Erythroblast (primary cell): ENCODE measurements around the gene STK17A.
A peak's percentile ranks its signal among the peaks of the same experiment; 100 is the strongest.

Experiments used
- DNase-seq, 2 experiments: peaks; one replicate each; lab custom pipeline; 2025; lab: John Stamatoyannopoulos, UW
- GATA1 ChIP-seq: IDR thresholded peaks from 2 replicates; pipeline ENCODE4 v1.6.1; 2011; ENCODE audit warnings: low read depth, mild to moderate bottlenecking, control low read depth, low read length, moderate library complexity
- POLR2A ChIP-seq: IDR thresholded peaks from 2 replicates; pipeline ENCODE4 v1.6.1; 2011; ENCODE audit warnings: mild to moderate bottlenecking, low read length

The STK17A gene

GRCh38 chr7:43642897-43643630 is 60.2 kb downstream of the STK17A start:
- no peak for TF ChIP-seq POLR2A
- no peak for TF ChIP-seq GATA1
- DNase-seq, result no peak

DNA sequence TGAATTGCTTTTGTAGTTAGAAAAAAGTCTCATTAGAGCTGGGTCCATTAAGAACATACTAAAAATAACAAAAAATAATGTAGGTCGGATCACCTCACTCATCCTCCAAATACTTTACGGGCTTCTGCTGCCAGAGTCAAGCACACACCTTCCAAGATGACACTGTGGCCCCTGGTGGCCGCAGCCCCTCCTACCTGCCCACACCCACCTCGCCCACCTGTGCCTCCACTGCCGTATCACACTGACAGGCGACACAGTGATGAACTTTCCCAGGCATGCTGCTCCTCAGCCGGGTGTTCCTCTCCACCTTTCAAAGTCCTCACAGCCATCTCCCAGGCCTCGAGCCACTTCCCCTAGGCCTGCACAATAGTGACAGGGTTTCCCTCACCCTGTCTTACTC is 60.9 kb downstream of the STK17A start:
- TF ChIP-seq POLR2A (no peak), GATA1 (no peak)
- DNase-seq, result no peak

DNA sequence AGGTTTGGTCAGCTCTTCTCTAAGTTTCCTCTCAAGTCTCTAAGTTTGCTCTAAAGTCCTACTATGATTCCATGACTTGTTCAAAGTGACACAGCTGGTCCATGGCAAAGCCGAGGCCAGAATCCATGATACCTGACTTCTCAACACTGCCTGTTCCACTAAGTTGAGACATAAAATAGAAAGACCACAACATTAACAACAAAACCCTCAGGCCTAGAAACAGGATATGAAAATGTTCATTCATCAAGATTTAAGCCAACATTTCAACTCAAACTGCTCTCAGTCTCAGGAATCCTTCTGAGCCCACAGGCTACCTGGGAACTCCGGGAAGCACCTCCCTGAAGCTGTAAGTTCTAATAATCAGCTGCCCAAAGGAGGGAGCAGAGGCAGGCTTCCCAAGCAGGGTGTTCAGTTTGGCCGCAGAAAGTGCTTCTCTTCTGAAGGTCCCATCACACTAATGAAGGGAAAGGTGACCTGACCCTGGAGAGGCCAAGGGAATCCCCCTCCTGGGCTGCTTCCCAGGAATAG is 62.9 kb downstream of the STK17A start:
- TF ChIP-seq POLR2A, result no peak
- no peak for TF ChIP-seq GATA1

GRCh38 chr7:43646603-43647338 is 63.9 kb downstream of the STK17A start:
- TF ChIP-seq GATA1 (no peak), POLR2A (no peak)
- DNase-seq, result no peak

More for the DNA sequence above, 62.9 kb downstream of the STK17A start:
- DNase-seq, result no peak

DNA sequence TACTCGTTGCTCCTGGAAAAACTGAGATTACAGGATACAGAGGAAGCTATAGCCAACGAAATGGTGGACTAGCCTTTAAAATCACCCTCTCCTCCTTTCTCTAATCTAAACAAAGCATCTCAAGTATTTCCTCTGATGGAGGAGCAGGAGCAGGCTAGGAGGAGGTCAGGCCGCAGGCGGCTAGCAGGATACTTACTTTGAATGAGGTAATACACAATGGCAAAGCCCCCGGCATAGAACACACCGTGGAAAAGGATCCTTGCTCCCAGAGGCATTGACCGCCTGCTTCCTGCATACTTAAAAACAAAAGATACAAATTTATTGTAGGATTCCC is 64.4 kb downstream of the STK17A start:
- TF ChIP-seq POLR2A (no peak), GATA1 (no peak)
- no peak for DNase-seq

GRCh38 chr7:43647673-43648472 is 65.0 kb downstream of the STK17A start:
- peak in 1 of 2 experiments; percentile 57 for DNase-seq
- TF ChIP-seq GATA1 (no peak), POLR2A (no peak)

DNA sequence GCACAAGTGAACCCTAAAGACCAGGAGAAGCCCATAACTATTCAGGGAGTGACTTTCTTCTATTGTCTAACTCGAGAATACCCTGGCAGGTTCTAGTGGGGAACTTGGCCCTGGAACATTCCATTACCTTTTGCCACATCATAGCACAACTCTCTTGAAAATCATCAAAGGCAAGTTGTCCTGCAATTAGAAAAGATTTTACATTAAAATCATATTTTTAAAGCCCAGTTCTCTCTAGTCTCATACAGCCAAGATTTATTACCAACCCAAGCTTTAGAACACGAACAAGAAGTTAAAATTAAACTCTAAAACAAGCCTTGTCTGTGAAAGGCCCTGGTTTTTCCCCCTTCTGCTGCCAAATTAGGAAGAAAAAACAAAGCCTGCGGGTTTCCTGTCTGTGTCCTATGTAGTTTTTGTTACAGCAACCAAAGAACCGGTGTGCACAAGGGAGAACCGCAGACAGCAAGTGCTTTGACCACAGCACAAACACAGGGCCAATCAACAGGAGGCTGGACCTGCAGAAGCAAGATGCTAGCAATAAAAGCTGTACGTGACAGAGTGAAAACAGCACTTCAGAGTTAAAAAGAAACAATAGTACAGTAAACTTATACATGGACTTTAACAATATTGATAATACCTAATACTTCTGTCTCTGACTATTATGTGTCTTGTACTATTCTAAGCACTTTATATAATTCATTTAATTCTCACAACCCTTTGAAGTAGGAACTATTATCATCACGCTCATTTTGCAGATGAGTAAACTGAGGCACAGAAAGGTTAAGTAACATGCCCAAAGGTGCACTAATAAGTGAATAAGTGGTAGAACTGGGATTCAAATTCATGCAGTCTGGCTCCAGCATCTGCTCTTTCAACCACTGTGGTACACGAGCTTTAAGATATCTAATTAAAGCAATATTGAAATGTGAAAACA is 65.8 kb downstream of the STK17A start:
- TF ChIP-seq GATA1 (no peak), POLR2A (no peak)
- no peak for DNase-seq

DNA sequence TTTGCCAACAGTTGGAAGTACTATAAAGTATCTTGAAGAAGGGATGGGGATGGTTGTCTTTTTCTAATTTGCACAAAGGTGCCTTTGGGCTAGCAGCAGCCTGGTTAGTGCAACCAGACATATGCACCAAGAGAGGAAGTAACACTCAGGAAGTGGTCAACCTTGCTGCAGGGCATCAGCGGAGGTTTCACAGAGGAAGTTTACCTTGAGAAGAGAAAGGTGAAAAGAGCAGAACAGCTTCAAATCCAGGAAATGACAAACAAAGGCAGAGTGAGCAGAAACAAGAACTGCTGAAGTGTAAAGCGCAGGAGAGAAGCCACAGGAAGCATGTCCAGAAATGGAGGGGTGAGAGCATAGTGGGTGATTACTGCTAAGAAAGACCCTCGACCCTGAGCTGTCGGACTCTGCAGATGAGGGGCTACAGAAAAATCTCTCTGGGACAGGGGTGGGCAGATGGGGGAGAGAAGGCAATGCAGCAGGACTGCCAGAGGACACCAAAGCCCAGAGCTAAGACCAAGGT is 66.9 kb downstream of the STK17A start:
- TF ChIP-seq POLR2A (no peak), GATA1 (no peak)
- no peak for DNase-seq

DNA sequence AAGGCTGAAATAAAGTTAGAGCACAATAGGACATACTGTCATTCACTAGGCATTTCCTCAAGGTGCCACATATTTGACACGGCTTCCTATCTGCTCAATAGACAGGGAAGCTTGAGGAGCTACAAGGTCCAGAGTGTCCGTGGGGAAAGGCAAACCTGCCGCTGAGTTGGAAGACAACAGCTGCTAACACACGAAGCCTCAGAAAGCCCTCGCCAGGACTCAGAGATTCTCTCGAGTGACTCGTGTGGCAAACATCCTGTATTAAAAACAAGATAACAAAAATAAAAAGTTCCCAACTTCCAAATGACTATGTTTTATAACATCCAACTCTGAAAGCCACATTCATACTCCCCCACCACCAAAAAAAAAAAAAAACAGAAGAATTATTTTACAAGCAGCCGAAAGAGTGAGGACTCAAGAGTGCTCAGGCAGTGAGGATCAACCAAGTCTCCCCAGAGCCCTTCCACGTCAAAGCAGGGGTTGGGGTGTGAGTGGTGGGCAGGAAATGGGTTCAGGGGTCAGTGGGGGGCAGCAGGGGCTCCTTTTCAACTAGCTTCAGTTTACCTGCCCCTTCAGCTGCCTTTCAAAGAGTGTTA is 67.6 kb downstream of the STK17A start:
- no peak for DNase-seq
- TF ChIP-seq GATA1 (no peak), POLR2A (no peak)

DNA sequence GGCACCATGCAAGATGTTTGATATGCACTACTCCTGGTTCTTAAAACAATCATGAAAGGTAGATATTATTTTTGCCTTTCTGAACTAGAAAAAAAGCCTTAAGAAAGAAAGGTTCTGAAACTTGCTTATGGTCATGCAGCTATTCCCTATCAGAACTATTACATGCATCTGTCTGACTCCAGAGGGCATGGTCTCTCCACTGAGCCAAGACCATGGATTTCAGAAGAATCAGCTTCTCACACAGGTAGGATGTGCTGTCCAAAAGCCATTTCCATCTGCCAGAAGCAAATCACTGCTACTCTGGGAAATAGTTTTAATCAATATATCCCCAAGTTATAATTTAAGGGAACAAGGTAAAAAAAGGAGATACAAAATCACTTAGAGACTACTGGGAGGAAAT is 69.5 kb downstream of the STK17A start:
- TF ChIP-seq POLR2A (no peak), GATA1 (no peak)
- peak in 1 of 2 experiments; percentile 24 for DNase-seq

GRCh38 chr7:43653466-43653865 is 70.6 kb downstream of the STK17A start:
- DNase-seq, result no peak
- TF ChIP-seq GATA1 (no peak), POLR2A (no peak)

GRCh38 chr7:43653891-43654504 is 71.1 kb downstream of the STK17A start:
- TF ChIP-seq POLR2A, result no peak
- no peak for TF ChIP-seq GATA1
- no peak for DNase-seq
